GM21447 (cell line): ENCODE results near the gene SLC2A11.
"Not testable (repeated sequence)": the region's sequence is repeated elsewhere in the genome, so short reads cannot be mapped to it uniquely, and the experiment has no call there.

Source experiments
- ATAC-seq: cut with Tn5 transposase; IDR thresholded peaks from one replicate; pipeline ENCODE4 v1.9.1; 2021; ENCODE audit not compliant: unreplicated experiment

SLC2A11 gene

GRCh38 chr22:23888615-23889401 lies 31.1 kb downstream of the SLC2A11 start:
- ATAC-seq = no peak

- ATAC-seq = no peak
These were observed 31.9 kb downstream of the SLC2A11 start for GRCh38 chr22:23889620-23890019.

- ATAC-seq = no peak
These were observed 34.1 kb downstream of the SLC2A11 start for GRCh38 chr22:23891726-23892125.

- ATAC-seq = no peak
These were observed 34.5 kb downstream of the SLC2A11 start for GRCh38 chr22:23892130-23892529.

GRCh38 chr22:23892706-23893105 lies 35.0 kb downstream of the SLC2A11 start:
- ATAC-seq = no peak

GRCh38 chr22:23893121-23893944 lies 35.7 kb downstream of the SLC2A11 start:
- ATAC-seq = peak; percentile 5

- peak; percentile 69 for ATAC-seq
These were observed 36.5 kb downstream of the SLC2A11 start, which contains the start of gene MIF for GRCh38 chr22:23893945-23894709. MIF (plus strand) TSS chr22:23894383; CDS start chr22:23894475, 92 bp downstream.

- ATAC-seq = peak; percentile 10
These were observed 37.3 kb downstream of the SLC2A11 start for GRCh38 chr22:23894710-23895598.

GRCh38 chr22:23895599-23896144 lies 38.0 kb downstream of the SLC2A11 start:
- no peak for ATAC-seq

GRCh38 chr22:23896166-23896522 lies 38.5 kb downstream of the SLC2A11 start:
- ATAC-seq = no peak

GRCh38 chr22:23896523-23897186 lies 39.0 kb downstream of the SLC2A11 start:
- ATAC-seq = no peak

- no peak for ATAC-seq
These were observed 39.6 kb downstream of the SLC2A11 start for GRCh38 chr22:23897320-23897719.

- no peak for ATAC-seq
These were observed 40.6 kb downstream of the SLC2A11 start for GRCh38 chr22:23898006-23898974.

- no peak for ATAC-seq
These were observed 41.5 kb downstream of the SLC2A11 start for GRCh38 chr22:23899042-23899745.

- not testable (repeated sequence) for ATAC-seq
These were observed 42.6 kb downstream of the SLC2A11 start for GRCh38 chr22:23900227-23900626.

GRCh38 chr22:23901600-23901999 lies 43.9 kb downstream of the SLC2A11 start:
- ATAC-seq = no peak

- ATAC-seq = no peak
These were observed 45.8 kb downstream of the SLC2A11 start for GRCh38 chr22:23903328-23903971.
